Measurements from ENCODE around the gene ARL3.

GRCh38 chr10:102656791-102657371, 57.3 kb downstream of the ARL3 start:
- TF ChIP-seq CTCF (IDR thresholded peaks at IDR 0.05; ENCODE audit: borderline replicate concordance, extremely low read depth, low read length, poor library complexity, severe bottlenecking), result no peak
- no peak for TF ChIP-seq EZH2 (IDR thresholded peaks at IDR 0.05; ENCODE audit: borderline replicate concordance, low read depth, low read length, severe bottlenecking)

Measured in DND-41 (cell line).